ENCODE measurements around the gene DNAAF1.

DNAAF1 gene

DNA sequence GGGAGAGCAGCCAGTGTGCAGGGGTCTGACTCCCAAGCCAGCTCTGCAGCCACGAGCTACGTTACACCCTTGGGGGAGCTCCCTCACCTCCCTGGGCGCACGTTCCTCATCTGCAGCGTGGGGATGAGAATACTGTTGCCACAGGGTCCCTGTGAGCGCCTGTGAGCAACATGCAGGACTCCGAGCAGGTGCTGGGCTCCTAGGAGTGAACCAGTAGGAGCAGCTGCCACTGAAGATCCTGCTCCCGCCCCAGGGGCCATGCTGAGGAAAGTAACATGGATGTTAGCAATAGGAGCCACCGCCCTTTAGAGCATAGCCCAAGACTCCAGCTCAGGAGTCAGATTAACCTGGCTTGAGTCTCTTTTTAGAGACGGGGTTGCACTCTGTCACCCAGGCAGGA is 15.9 kb downstream of the DNAAF1 start:
- ChIA-PET POLR2A (no interaction called here), CTCF (interaction anchor here (1.0 to 1.7 kb wide), 2 partner anchors 8 to 26 kb away, joined by 3 to 7 read pairs; partner anchors contain the start of gene TAF1C)
- no peak for DNase-seq (ENCODE audit: extremely low spot score)
- TF ChIP-seq, protein P1, sequence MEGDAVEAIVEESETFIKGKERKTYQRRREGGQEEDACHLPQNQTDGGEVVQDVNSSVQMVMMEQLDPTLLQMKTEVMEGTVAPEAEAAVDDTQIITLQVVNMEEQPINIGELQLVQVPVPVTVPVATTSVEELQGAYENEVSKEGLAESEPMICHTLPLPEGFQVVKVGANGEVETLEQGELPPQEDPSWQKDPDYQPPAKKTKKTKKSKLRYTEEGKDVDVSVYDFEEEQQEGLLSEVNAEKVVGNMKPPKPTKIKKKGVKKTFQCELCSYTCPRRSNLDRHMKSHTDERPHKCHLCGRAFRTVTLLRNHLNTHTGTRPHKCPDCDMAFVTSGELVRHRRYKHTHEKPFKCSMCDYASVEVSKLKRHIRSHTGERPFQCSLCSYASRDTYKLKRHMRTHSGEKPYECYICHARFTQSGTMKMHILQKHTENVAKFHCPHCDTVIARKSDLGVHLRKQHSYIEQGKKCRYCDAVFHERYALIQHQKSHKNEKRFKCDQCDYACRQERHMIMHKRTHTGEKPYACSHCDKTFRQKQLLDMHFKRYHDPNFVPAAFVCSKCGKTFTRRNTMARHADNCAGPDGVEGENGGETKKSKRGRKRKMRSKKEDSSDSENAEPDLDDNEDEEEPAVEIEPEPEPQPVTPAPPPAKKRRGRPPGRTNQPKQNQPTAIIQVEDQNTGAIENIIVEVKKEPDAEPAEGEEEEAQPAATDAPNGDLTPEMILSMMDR (IDR thresholded peaks at IDR 0.05; ENCODE audit: control extremely low read depth, extremely low read depth, low read depth, missing control alignments), result no peak

DNA sequence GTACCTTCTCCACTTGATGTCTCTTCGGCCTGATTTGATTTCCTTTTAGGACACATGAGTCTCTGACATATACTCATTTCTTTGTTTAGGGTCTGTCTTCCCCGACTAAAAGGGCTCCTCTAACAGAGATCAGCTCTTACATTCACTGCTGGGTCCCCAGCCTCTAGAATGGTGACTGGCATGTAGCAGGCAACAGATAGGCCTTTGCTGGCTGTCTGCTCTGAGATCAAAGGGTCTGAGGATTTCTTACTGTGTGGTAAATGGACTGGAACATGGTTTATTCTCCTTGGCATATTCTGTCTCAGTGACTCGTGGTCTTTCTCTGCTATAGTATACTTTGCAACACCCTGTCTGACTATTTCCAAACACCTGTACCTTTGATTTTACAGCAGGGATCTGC is 16.7 kb downstream of the DNAAF1 start:
- ChIA-PET CTCF (interaction anchor here (1.7 kb wide), 1 partner anchor 25 kb away, joined by 7 read pairs; the partner anchor contains the start of gene TAF1C), POLR2A (no interaction called here)
- DNase-seq (ENCODE audit: extremely low spot score), result no peak
- TF ChIP-seq, protein P1 (IDR thresholded peaks at IDR 0.05; ENCODE audit: control extremely low read depth, extremely low read depth, low read depth, missing control alignments), result no peak

DNA sequence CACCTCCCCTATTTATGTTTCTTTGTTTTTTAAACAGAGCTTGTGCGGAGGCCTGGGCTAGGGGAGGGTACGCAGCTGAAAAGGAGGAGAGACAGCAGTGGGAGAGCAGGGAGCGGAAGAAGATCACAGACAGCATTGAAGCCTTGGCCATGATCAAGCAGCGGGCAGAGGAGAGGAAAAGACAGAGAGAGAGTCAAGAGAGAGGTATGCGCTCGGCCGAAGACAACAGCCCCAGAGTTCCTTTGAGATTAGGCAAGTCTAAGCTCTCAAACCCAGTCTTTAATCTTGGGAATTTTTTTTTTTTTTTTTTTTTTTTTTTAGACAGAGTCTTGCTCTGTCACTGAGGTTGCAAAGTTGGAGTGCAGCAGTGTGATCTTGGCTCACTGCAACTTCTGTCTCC is 20.6 kb downstream of the DNAAF1 start:
- ChIA-PET CTCF (interaction anchor here (0.8 to 3.3 kb wide), 3 partner anchors 12 to 44 kb away, joined by 3 to 9 read pairs (median 9); partner anchors contain the start of gene TAF1C), POLR2A (no interaction called here)
- no peak for DNase-seq (ENCODE audit: extremely low spot score)
- TF ChIP-seq, protein P1 (IDR thresholded peaks at IDR 0.05; ENCODE audit: control extremely low read depth, extremely low read depth, low read depth, missing control alignments), result no peak

DNA sequence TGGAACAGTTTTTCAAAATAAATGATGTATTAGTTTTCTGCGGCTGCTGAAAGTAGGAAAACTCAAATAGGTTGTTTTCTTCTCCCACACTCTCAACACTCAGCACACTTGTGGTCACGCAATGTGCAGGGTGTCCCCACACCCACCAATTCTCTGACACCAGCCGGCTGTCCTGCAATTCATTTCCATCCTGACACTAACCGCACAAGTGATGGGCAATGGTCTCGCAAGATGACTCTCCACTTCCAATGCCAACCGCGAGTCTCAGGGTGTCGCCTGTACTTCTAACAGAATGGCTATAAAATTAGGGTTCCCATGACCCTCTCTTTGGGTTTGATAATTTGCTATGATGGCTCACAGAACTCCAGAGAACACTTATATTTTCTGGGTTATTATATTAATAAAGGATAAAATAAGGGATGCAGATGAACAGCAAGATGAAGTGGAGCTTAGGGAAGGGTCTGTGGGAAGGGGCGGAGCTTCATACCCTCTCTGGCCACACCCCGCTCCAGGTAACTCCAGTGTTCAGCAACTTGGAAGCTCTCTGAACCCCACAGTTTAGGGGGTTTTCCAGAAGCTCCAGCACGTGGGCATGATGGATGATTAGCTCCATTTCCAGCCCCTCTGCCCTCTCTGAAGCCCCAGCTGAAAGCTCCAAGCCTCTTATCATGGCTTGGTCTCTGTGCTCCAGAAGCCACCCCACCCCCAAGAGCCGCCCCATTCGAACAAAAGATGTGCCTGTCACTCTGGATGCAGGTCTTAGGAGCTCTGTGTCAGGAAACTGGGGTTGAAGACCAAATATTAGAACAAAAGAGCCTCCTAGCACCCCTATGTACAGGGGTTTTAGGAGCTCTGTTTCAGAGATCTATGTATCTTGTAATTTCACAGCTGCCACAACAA is 21.9 kb downstream of the DNAAF1 start:
- TF ChIP-seq, protein P1 (IDR thresholded peaks at IDR 0.05; ENCODE audit: control extremely low read depth, extremely low read depth, low read depth, missing control alignments), result no peak
- ChIA-PET POLR2A (no interaction called here), CTCF (interaction anchor here (0.6 to 3.3 kb wide), 8 partner anchors 9 to 256 kb away, joined by 3 to 9 read pairs (median 3); partner anchors contain the start of gene TAF1C)
- no peak for DNase-seq (ENCODE audit: extremely low spot score)

DNA sequence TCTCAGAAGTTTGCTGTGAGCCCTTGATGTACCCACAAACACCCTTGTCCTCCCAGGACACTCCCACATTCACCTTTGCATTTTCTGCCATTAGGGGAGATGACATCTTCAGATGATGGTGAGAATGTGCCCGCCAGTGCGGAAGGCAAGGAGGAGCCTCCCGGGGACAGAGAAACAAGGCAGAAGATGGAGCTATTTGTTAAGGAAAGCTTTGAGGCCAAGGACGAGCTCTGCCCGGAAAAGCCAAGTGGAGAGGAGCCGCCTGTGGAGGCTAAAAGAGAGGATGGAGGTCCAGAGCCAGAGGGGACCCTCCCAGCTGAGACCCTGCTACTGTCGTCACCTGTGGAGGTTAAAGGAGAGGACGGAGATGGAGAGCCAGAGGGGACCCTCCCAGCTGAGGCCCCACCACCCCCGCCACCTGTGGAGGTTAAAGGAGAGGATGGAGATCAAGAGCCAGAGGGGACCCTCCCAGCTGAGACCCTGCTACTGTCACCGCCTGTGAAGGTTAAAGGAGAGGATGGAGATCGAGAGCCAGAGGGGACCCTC is 24.7 kb downstream of the DNAAF1 start:
- DNase-seq (ENCODE audit: extremely low spot score), result no peak
- ChIA-PET CTCF (interaction anchor here (1.2 to 3.8 kb wide), 3 partner anchors 15 to 213 kb away, joined by 4 to 25 read pairs (median 5); partner anchors contain the start of gene TAF1C), POLR2A (no interaction called here)
- TF ChIP-seq, protein P1 (IDR thresholded peaks at IDR 0.05; ENCODE audit: control extremely low read depth, extremely low read depth, low read depth, missing control alignments), result no peak

DNA sequence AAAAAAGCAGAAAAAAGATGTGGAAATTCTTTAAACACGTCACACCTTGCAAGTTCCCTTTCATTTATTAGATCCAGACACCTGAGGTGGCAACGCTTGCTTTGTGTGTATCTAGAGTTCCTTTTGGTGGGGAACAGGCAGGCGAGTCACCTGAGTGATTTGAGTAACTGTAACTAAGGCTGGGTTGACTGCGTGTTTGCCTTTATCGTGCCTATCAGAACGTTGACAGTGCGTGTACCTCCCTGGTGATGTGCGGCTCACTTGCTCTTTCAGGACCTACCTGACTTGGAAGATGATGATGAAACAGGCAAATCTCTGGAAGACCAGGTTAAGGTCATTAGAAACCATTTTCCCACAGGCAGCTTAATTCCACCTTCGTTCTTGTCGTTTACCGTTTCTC is 29.3 kb downstream of the DNAAF1 start:
- TF ChIP-seq, protein P1 (IDR thresholded peaks at IDR 0.05; ENCODE audit: control extremely low read depth, extremely low read depth, low read depth, missing control alignments), result no peak
- DNase-seq (ENCODE audit: extremely low spot score), result no peak
- ChIA-PET CTCF (interaction anchor here (0.7 to 2.3 kb wide), 4 partner anchors 13 to 90 kb away, joined by 3 to 5 read pairs (median 4); partner anchors contain the start of gene TAF1C), POLR2A (no interaction called here)
